GM23338 (cell line): Measurements from ENCODE around the gene FNDC3B. TPM values are rescaled to one million over a fixed set of nuclear protein-coding genes. Genes with fewer than 3 reads are reported as not detected.

Experiments used
- ATAC-seq: fragments of 200-7000 bp; cut with Tn5 transposase; 3 replicates; pipeline ENCODE4 v1.9.1; 2020
- DNase-seq: peaks from one replicate; pipeline ENCODE4 v3.0.0-alpha.2; 2015; ENCODE audit warnings: low spot score
- H2AFZ ChIP-seq: fragments of 200-600 bp; sonication (generic); 2 replicates; pipeline ENCODE4 v1.8.0; 2016; ENCODE audit warnings: antibody characterized with exemption, mild to moderate bottlenecking, moderate library complexity
- H3F3A ChIP-seq: fragments of 200-600 bp; sonication (generic); replicated peaks from 2 replicates; pipeline ENCODE4 v1.8.0; 2017; ENCODE audit warnings: antibody characterized with exemption, mixed run types, low read depth
- H3K27ac ChIP-seq: fragments of 200-600 bp; sonication (generic); 2 replicates; pipeline ENCODE4 v1.6.1; 2016; ENCODE audit warnings: low read depth
- H3K27me3 ChIP-seq: fragments of 200-600 bp; sonication (generic); 2 replicates; pipeline ENCODE4 v1.8.0; 2016; ENCODE audit warnings: mild to moderate bottlenecking, mixed run types, moderate library complexity; ENCODE audit not compliant: insufficient read depth
- H3K36me3 ChIP-seq: fragments of 200-600 bp; sonication (generic); 2 replicates; pipeline ENCODE4 v1.8.0; 2016; ENCODE audit warnings: mild to moderate bottlenecking; ENCODE audit not compliant: insufficient read depth
- H3K4me1 ChIP-seq: fragments of 200-600 bp; sonication (generic); 2 replicates; pipeline ENCODE4 v1.8.0; 2016; ENCODE audit warnings: mild to moderate bottlenecking, moderate library complexity; ENCODE audit not compliant: insufficient read depth
- H3K4me2 ChIP-seq: fragments of 200-600 bp; sonication (generic); 2 replicates; pipeline ENCODE4 v1.7.1; 2017; ENCODE audit warnings: mixed run types
- H3K4me3 ChIP-seq: fragments of 200-600 bp; sonication (generic); 2 replicates; pipeline ENCODE4 v1.6.1; 2016; ENCODE audit warnings: mixed run types
- H3K79me2 ChIP-seq: fragments of 200-600 bp; sonication (generic); replicated peaks from 2 replicates; pipeline ENCODE4 v1.8.0; 2017; ENCODE audit warnings: mild to moderate bottlenecking; ENCODE audit not compliant: insufficient read depth
- H3K9me2 ChIP-seq: fragments of 200-600 bp; sonication (generic); 2 replicates; pipeline ENCODE4 v1.8.0; 2017; ENCODE audit not compliant: insufficient read depth
- H4K20me1 ChIP-seq: fragments of 200-600 bp; sonication (generic); replicated peaks from 2 replicates; pipeline ENCODE4 v1.8.0; 2017; ENCODE audit warnings: mild to moderate bottlenecking; ENCODE audit not compliant: insufficient read depth
- H3K27ac Mint-ChIP-seq: 2 replicates; pipeline ENCODE4 v1.8.0; 2020; ENCODE audit warnings: inconsistent platforms, mild to moderate bottlenecking, moderate library complexity, mixed read lengths
- H3K27me3 Mint-ChIP-seq: 3 replicates; pipeline ENCODE4 v1.8.0; 2022; ENCODE audit warnings: low read depth, mild to moderate bottlenecking, moderate library complexity, mixed read lengths, inconsistent platforms; ENCODE audit not compliant: insufficient read depth, poor library complexity
- H3K36me3 Mint-ChIP-seq: 3 replicates; pipeline ENCODE4 v1.8.0; 2021; ENCODE audit warnings: low read depth, mild to moderate bottlenecking, inconsistent platforms, moderate library complexity, mixed read lengths
- H3K4me1 Mint-ChIP-seq: 3 replicates; pipeline ENCODE4 v1.8.0; 2020; ENCODE audit warnings: mild to moderate bottlenecking, inconsistent platforms, mixed read lengths
- H3K4me3 Mint-ChIP-seq: 3 replicates; pipeline ENCODE4 v1.8.0; 2021; ENCODE audit warnings: moderate library complexity, mild to moderate bottlenecking, inconsistent platforms, mixed read lengths
- H3K9me3 Mint-ChIP-seq: 3 replicates; pipeline ENCODE4 v1.8.0; 2020; ENCODE audit warnings: moderate library complexity, mild to moderate bottlenecking, inconsistent platforms, mixed read lengths
- ZNF331 ChIP-seq: fragments of 250-450 bp; sonication (Bioruptor Pico); IDR thresholded peaks from 2 replicates; pipeline ENCODE4 v1.5.0; 2020; ENCODE audit warnings: low read depth, mild to moderate bottlenecking, moderate library complexity
- ZNF462 ChIP-seq: fragments of 250-450 bp; sonication (Bioruptor Pico); IDR thresholded peaks from 2 replicates; pipeline ENCODE4 v1.5.0; 2020; ENCODE audit warnings: mild to moderate bottlenecking, moderate library complexity
- polyA plus RNA-seq: library from polyadenylated mRNA; unstranded; fragments of >200 nt; fragmentation: Nextera tagmentation; extraction: Ambion mirVana; gene quantifications from 2 replicates; pipeline ENCODE4 v1.2.1, GENCODE V29; 2016
- total RNA-seq: library from RNA; depleted of rRNA; stranded (reverse); fragments of >200 nt; shearing (Covaris generic); gene quantifications from 2 replicates; pipeline ENCODE4 v1.2.3, GENCODE V29; 2014
- TF ChIP-seq, protein P1 (sequence below): IDR thresholded peaks from 2 replicates; pipeline ENCODE4 v1.6.1; 2016; ENCODE audit warnings: antibody characterized with exemption

The FNDC3B gene
- total and polyA plus RNA-seq, 2 experiments from 2014 or later: 19.1 to 55.4 TPM

GRCh38 chr3:172156586-172156955 lies 117.2 kb downstream of the FNDC3B start (continued):
- TF ChIP-seq ZNF462 (CRISPR knock-in tag): no peak

DNA sequence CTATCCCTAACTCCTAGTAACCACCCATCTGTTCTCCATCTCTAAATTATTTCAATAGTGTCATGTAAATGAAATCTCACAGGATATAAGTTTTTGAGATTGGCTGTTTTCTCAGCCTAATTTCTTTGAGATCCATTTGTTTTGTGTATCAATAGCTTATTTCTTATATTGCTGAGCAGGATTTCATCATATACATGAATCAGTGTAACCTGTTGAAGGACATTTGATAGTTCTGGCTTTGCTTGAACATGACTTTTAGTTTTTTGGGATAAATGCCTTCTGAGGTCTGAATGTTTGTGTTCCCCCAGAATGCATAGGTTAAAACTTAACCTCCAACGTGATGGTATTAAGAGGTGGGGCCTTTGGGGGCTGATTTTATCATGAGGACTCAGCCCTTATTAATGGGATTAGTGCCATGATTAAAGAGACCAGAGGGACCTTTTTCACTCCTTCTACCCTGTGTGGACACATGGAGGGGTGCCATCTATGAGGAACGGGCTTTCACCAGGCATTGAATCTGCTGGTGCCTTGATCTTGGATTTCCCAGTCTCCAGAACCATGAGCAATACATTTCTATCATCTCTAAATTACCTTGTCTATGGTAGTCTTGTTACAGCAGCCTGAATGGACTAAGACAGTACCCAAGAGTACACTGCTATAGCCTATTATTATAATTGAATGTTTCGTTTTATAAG lies 118.3 kb downstream of the FNDC3B start:
- DNase-seq (no peak), ATAC-seq (no peak)
- H3K36me3 ChIP-seq: no peaks in the 10 kb centered on the region
- no peak overlapping the region for H3K27ac ChIP-seq
- TF ChIP-seq ZNF331 (CRISPR knock-in tag): no peak
- H3K4me3 ChIP-seq: no peak overlapping the region
- H3F3A ChIP-seq: peaks cover 6% of the 10 kb centered on the region; the same call in 1 of the 2 replicates
- H3K27me3 ChIP-seq: no peaks in the 10 kb centered on the region
- H2AFZ ChIP-seq: no peak overlapping the region
- H3K4me2 ChIP-seq: no peak overlapping the region
- Mint-ChIP-seq H3K9me3 (no peaks in the 10 kb centered on the region), H3K27ac (peak overlapping the region; percentile 36; the same call in 1 of the 2 replicates), H3K36me3 (0 out of 3 replicates have a peak, but pooled peaks cover 3% of the 10 kb centered on the region), H3K4me3 (no peak overlapping the region), H3K27me3 (peaks cover 10% of the 10 kb centered on the region), H3K4me1 (peaks cover 87% of the 10 kb centered on the region)
- H3K79me2 ChIP-seq: peaks cover 85% of the 10 kb centered on the region
- peaks cover 58% of the 10 kb centered on the region for H3K4me1 ChIP-seq
- H4K20me1 ChIP-seq: no peaks in the 10 kb centered on the region
- no peaks in the 10 kb centered on the region for H3K9me2 ChIP-seq

DNA sequence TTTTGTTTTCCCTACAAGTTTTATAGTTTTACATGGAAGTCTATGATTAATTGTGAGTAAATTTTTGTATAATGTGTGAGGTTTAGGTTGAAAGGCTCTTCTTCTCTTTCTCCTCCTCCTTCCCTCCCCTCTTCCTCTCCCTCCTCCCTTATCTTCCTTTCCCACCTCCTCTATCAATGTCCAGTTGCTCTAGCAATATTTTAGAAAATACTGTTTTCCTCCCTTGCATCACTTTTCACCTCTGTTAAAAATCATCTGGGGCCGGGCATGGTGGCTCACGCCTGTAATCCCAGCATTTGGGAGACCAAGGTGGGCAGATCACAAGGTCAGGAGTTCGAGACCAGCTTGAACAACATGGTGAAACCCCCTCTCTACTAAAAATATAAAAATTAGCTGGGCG lies 119.4 kb downstream of the FNDC3B start:
- Histone ChIP-seq H3K27ac (no peak overlapping the region), H3K9me2 (no peaks in the 10 kb centered on the region), H3K4me2 (no peak overlapping the region), H4K20me1 (no peaks in the 10 kb centered on the region), H2AFZ (no peak overlapping the region), H3K36me3 (no peaks in the 10 kb centered on the region), H3K4me3 (no peak overlapping the region), H3K79me2 (peaks cover 85% of the 10 kb centered on the region), H3K27me3 (no peaks in the 10 kb centered on the region), H3F3A (peaks cover 6% of the 10 kb centered on the region; the same call in 1 of the 2 replicates), H3K4me1 (peaks cover 51% of the 10 kb centered on the region)
- 0 out of 3 replicates have a peak, but pooled peaks cover 3% of the 10 kb centered on the region for H3K36me3 Mint-ChIP-seq
- no peak overlapping the region for H3K4me3 Mint-ChIP-seq
- peaks cover 6% of the 10 kb centered on the region for H3K27me3 Mint-ChIP-seq
- H3K27ac Mint-ChIP-seq: no peak overlapping the region; the same call in 1 of the 2 replicates
- no peak for ATAC-seq
- H3K9me3 Mint-ChIP-seq: no peaks in the 10 kb centered on the region
- peaks cover 78% of the 10 kb centered on the region for H3K4me1 Mint-ChIP-seq
- no peak for DNase-seq
- TF ChIP-seq, protein P1, sequence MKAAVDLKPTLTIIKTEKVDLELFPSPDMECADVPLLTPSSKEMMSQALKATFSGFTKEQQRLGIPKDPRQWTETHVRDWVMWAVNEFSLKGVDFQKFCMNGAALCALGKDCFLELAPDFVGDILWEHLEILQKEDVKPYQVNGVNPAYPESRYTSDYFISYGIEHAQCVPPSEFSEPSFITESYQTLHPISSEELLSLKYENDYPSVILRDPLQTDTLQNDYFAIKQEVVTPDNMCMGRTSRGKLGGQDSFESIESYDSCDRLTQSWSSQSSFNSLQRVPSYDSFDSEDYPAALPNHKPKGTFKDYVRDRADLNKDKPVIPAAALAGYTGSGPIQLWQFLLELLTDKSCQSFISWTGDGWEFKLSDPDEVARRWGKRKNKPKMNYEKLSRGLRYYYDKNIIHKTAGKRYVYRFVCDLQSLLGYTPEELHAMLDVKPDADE: no peak
